ENCODE measurements around the gene MIR17HG. TPM values are rescaled to one million over a fixed set of nuclear protein-coding genes. Genes with fewer than 3 reads are reported as not detected.

MIR17HG gene
- total RNA-seq, 2 donors from 2014 or later, result 22.8 to 23.0 TPM

- H3K9me3 Mint-ChIP-seq, result peaks cover 6% of the 10 kb centered on the region
- Histone ChIP-seq H3K4me3 (ENCODE audit: low read length) (no peak overlapping the region), H3K27ac (ENCODE audit: low read depth, low read length) (no peak overlapping the region), H3K36me3 (ENCODE audit: control insufficient read depth, insufficient read depth, low read length) (no peaks in the 10 kb centered on the region), H3K9ac (ENCODE audit: extremely low read depth, low read length, poor library complexity, severe bottlenecking) (no peak overlapping the region), H3K27me3 (ENCODE audit: control insufficient read depth, insufficient read depth, low read length, poor library complexity, severe bottlenecking) (no peaks in the 10 kb centered on the region), H3K4me1 (ENCODE audit: control insufficient read depth, insufficient read depth, low read length) (no peaks in the 10 kb centered on the region), H3K9me3 (ENCODE audit: control insufficient read depth, low read length) (peaks cover 6% of the 10 kb centered on the region)
- H3K27ac Mint-ChIP-seq, result no peak overlapping the region
- no peak overlapping the region for H3K4me3 Mint-ChIP-seq
- WGBS, 2 experiments (ENCODE audit: insufficient coverage in 1 of 2, insufficient read length in 1 of 2), result 88% methylated on average over 2 of the region's 2 CpGs; no CpG with 5 or more reads in 1 of the 2 experiments
- H3K36me3 Mint-ChIP-seq (ENCODE audit: low read depth), result no peaks in the 10 kb centered on the region
- H3K27me3 Mint-ChIP-seq (ENCODE audit: insufficient read depth), result no peaks in the 10 kb centered on the region
- H3K4me1 Mint-ChIP-seq, result peaks cover 6% of the 10 kb centered on the region
- no peak for TF ChIP-seq CTCF (conservative IDR thresholded peaks at IDR 0.05)
- DNase-seq, result no peak
Measured at GRCh38 chr13:91307887-91308286, 39.6 kb upstream of the MIR17HG start.

GRCh38 chr13:91308299-91308698 lies 39.2 kb upstream of the MIR17HG start:
- WGBS, 2 experiments (ENCODE audit: insufficient coverage in 1 of 2, insufficient read length in 1 of 2), result 40 to 67% methylated on average over 1 of the region's 2 CpGs
- no peaks in the 10 kb centered on the region for H3K4me1 ChIP-seq (ENCODE audit: control insufficient read depth, insufficient read depth, low read length)
- no peak overlapping the region for H3K27ac Mint-ChIP-seq

GRCh38 chr13:91311491-91311890 lies 36.0 kb upstream of the MIR17HG start:
- 90 to 93% methylated on average over 1 to 4 of the region's 4 CpGs for WGBS, 2 experiments (ENCODE audit: insufficient coverage in 1 of 2, insufficient read length in 1 of 2)
- no peaks in the 10 kb centered on the region for H3K36me3 ChIP-seq (ENCODE audit: control insufficient read depth, insufficient read depth, low read length)
- no peak overlapping the region for H3K9ac ChIP-seq (ENCODE audit: extremely low read depth, low read length, poor library complexity, severe bottlenecking)
- Mint-ChIP-seq H3K9me3 (no peaks in the 10 kb centered on the region), H3K27ac (no peak overlapping the region), H3K4me1 (peaks cover 6% of the 10 kb centered on the region), H3K36me3 (ENCODE audit: low read depth) (no peaks in the 10 kb centered on the region), H3K4me3 (no peak overlapping the region), H3K27me3 (ENCODE audit: insufficient read depth) (no peaks in the 10 kb centered on the region)
- no peak overlapping the region for H3K4me3 ChIP-seq (ENCODE audit: low read length)
- H3K9me3 ChIP-seq (ENCODE audit: control insufficient read depth, low read length), result no peaks in the 10 kb centered on the region
- no peak overlapping the region for H3K27ac ChIP-seq (ENCODE audit: low read depth, low read length)
- TF ChIP-seq CTCF (conservative IDR thresholded peaks at IDR 0.05), result no peak
- DNase-seq, result no peak
- H3K4me1 ChIP-seq (ENCODE audit: control insufficient read depth, insufficient read depth, low read length), result no peaks in the 10 kb centered on the region
- no peaks in the 10 kb centered on the region for H3K27me3 ChIP-seq (ENCODE audit: control insufficient read depth, insufficient read depth, low read length, poor library complexity, severe bottlenecking)

More at GRCh38 chr13:91308299-91308698, 39.2 kb upstream of the MIR17HG start:
- Histone ChIP-seq H3K27me3 (ENCODE audit: control insufficient read depth, insufficient read depth, low read length, poor library complexity, severe bottlenecking) (no peaks in the 10 kb centered on the region), H3K4me3 (ENCODE audit: low read length) (no peak overlapping the region), H3K27ac (ENCODE audit: low read depth, low read length) (no peak overlapping the region), H3K9ac (ENCODE audit: extremely low read depth, low read length, poor library complexity, severe bottlenecking) (no peak overlapping the region), H3K9me3 (ENCODE audit: control insufficient read depth, low read length) (peaks cover 6% of the 10 kb centered on the region), H3K36me3 (ENCODE audit: control insufficient read depth, insufficient read depth, low read length) (no peaks in the 10 kb centered on the region)
- Mint-ChIP-seq H3K4me3 (no peak overlapping the region), H3K9me3 (peaks cover 6% of the 10 kb centered on the region), H3K36me3 (ENCODE audit: low read depth) (no peaks in the 10 kb centered on the region), H3K27me3 (ENCODE audit: insufficient read depth) (no peaks in the 10 kb centered on the region), H3K4me1 (peaks cover 6% of the 10 kb centered on the region)
- TF ChIP-seq CTCF (conservative IDR thresholded peaks at IDR 0.05), result peak; percentile 65
- DNase-seq, result no peak
